HUES48 (cell line): ENCODE data around the gene MAP4.

Source experiments
- H3K27ac ChIP-seq: one replicate; pipeline ENCODE4 v1.7.0; 2013; ENCODE audit warnings: low read depth, low read length, inconsistent platforms
- H3K27me3 ChIP-seq: 2 replicates; pipeline ENCODE4 v1.6.1; 2013; ENCODE audit warnings: mild to moderate bottlenecking, low read length; ENCODE audit not compliant: control insufficient read depth, insufficient read depth
- H3K36me3 ChIP-seq: 2 replicates; pipeline ENCODE4 v1.6.1; 2013; ENCODE audit warnings: low read length; ENCODE audit not compliant: control insufficient read depth, insufficient read depth
- H3K4me1 ChIP-seq: 2 replicates; pipeline ENCODE4 v1.6.1; 2013; ENCODE audit warnings: mild to moderate bottlenecking, low read length; ENCODE audit not compliant: control insufficient read depth, insufficient read depth
- H3K4me3 ChIP-seq: 2 replicates; pipeline ENCODE4 v1.5.1; 2013; ENCODE audit warnings: mild to moderate bottlenecking, low read depth, low read length
- H3K9ac ChIP-seq: 2 replicates; pipeline ENCODE4 v1.6.1; 2013; ENCODE audit warnings: mild to moderate bottlenecking, low read depth, low read length, moderate library complexity
- H3K9me3 ChIP-seq: 2 replicates; pipeline ENCODE4 v1.6.1; 2013; ENCODE audit warnings: low read length; ENCODE audit not compliant: control insufficient read depth, insufficient read depth

The MAP4 gene

GRCh38 chr3:48038971-48039481, 22.8 kb upstream of the MAP4 start:
- Histone ChIP-seq H3K9ac (0 out of 2 replicates have a peak overlapping the region, but pooled peaks have one; percentile 18), H3K9me3 (no peaks in the 10 kb centered on the region), H3K4me1 (peaks cover 14% of the 10 kb centered on the region), H3K4me3 (no peak overlapping the region), H3K36me3 (no peaks in the 10 kb centered on the region), H3K27me3 (no peaks in the 10 kb centered on the region), H3K27ac (peak overlapping the region; percentile 95)

- Histone ChIP-seq H3K4me1 (peaks cover 10% of the 10 kb centered on the region), H3K9me3 (no peaks in the 10 kb centered on the region), H3K4me3 (no peak overlapping the region), H3K27ac (peak overlapping the region; percentile 83), H3K9ac (peak overlapping the region; percentile 25; the same call in 1 of the 2 replicates), H3K27me3 (no peaks in the 10 kb centered on the region), H3K36me3 (no peaks in the 10 kb centered on the region)
Measured at GRCh38 chr3:48034000-48034516, 17.8 kb upstream of the MAP4 start.

- no peak overlapping the region for H3K9ac ChIP-seq
- peaks cover 10% of the 10 kb centered on the region for H3K4me1 ChIP-seq
- H3K9me3 ChIP-seq = no peaks in the 10 kb centered on the region
- H3K27ac ChIP-seq = no peak overlapping the region
- H3K4me3 ChIP-seq = no peak overlapping the region
- H3K36me3 ChIP-seq = no peaks in the 10 kb centered on the region
- H3K27me3 ChIP-seq = no peaks in the 10 kb centered on the region
Measured at GRCh38 chr3:48030188-48030587, 14.0 kb upstream of the MAP4 start.

- peaks cover 7% of the 10 kb centered on the region; the same call in 1 of the 2 replicates for H3K4me1 ChIP-seq
- H3K9ac ChIP-seq = no peak overlapping the region
- no peaks in the 10 kb centered on the region for H3K36me3 ChIP-seq
- H3K27me3 ChIP-seq = no peaks in the 10 kb centered on the region
- H3K9me3 ChIP-seq = no peaks in the 10 kb centered on the region
- no peak overlapping the region for H3K4me3 ChIP-seq
- peak overlapping the region; percentile 6 for H3K27ac ChIP-seq
Measured at GRCh38 chr3:48026951-48027908, 11.0 kb upstream of the MAP4 start.

- H3K27ac ChIP-seq = no peak overlapping the region
- H3K4me1 ChIP-seq = peaks cover 7% of the 10 kb centered on the region; the same call in 1 of the 2 replicates
- no peak overlapping the region for H3K9ac ChIP-seq
- H3K36me3 ChIP-seq = no peaks in the 10 kb centered on the region
- no peaks in the 10 kb centered on the region for H3K9me3 ChIP-seq
- H3K4me3 ChIP-seq = no peak overlapping the region
- H3K27me3 ChIP-seq = no peaks in the 10 kb centered on the region
Measured at GRCh38 chr3:48026098-48026497, 9.9 kb upstream of the MAP4 start.

- H3K9me3 ChIP-seq = no peaks in the 10 kb centered on the region
- H3K4me1 ChIP-seq = peaks cover 7% of the 10 kb centered on the region; the same call in 1 of the 2 replicates
- no peaks in the 10 kb centered on the region for H3K27me3 ChIP-seq
- H3K36me3 ChIP-seq = no peaks in the 10 kb centered on the region
- no peak overlapping the region for H3K9ac ChIP-seq
- no peak overlapping the region for H3K27ac ChIP-seq
- no peak overlapping the region for H3K4me3 ChIP-seq
Measured at GRCh38 chr3:48024401-48024800, 8.2 kb upstream of the MAP4 start.

- peaks cover 7% of the 10 kb centered on the region; the same call in 1 of the 2 replicates for H3K4me1 ChIP-seq
- no peak overlapping the region for H3K27ac ChIP-seq
- H3K27me3 ChIP-seq = no peaks in the 10 kb centered on the region
- H3K36me3 ChIP-seq = no peaks in the 10 kb centered on the region
- no peak overlapping the region for H3K9ac ChIP-seq
- no peaks in the 10 kb centered on the region for H3K9me3 ChIP-seq
- no peak overlapping the region for H3K4me3 ChIP-seq
Measured at GRCh38 chr3:48023377-48023776, 7.2 kb upstream of the MAP4 start.

GRCh38 chr3:48022178-48022577, 6.0 kb upstream of the MAP4 start:
- Histone ChIP-seq H3K36me3 (no peaks in the 10 kb centered on the region), H3K9ac (no peak overlapping the region), H3K9me3 (no peaks in the 10 kb centered on the region; the same call in 1 of the 2 replicates), H3K4me1 (peaks cover 7% of the 10 kb centered on the region; the same call in 1 of the 2 replicates), H3K4me3 (no peak overlapping the region), H3K27ac (no peak overlapping the region), H3K27me3 (no peaks in the 10 kb centered on the region)

GRCh38 chr3:48018841-48019240, 2.6 kb upstream of the MAP4 start:
- no peak overlapping the region for H3K27ac ChIP-seq
- H3K9me3 ChIP-seq = no peaks in the 10 kb centered on the region; the same call in 1 of the 2 replicates
- no peaks in the 10 kb centered on the region for H3K27me3 ChIP-seq
- H3K9ac ChIP-seq = no peak overlapping the region
- H3K4me1 ChIP-seq = peaks cover 25% of the 10 kb centered on the region
- no peak overlapping the region for H3K4me3 ChIP-seq
- no peaks in the 10 kb centered on the region for H3K36me3 ChIP-seq

GRCh38 chr3:48015431-48016180, 610 bp downstream of the MAP4 start:
- Histone ChIP-seq H3K27me3 (no peaks in the 10 kb centered on the region), H3K9ac (no peak overlapping the region), H3K4me3 (no peak overlapping the region), H3K27ac (no peak overlapping the region), H3K36me3 (no peaks in the 10 kb centered on the region), H3K9me3 (no peaks in the 10 kb centered on the region; the same call in 1 of the 2 replicates), H3K4me1 (peaks cover 21% of the 10 kb centered on the region)
